H9 (cell line): ENCODE measurements around the gene UBE2Z. TPM values are rescaled to one million over a fixed set of nuclear protein-coding genes. Genes with fewer than 3 reads are reported as not detected.

Experiments
- DNase-seq: peaks from one replicate; pipeline ENCODE4 v3.0.0-alpha.2; 2017
- H2AFZ ChIP-seq: one replicate; pipeline ENCODE4 v1.6.1; 2013; ENCODE audit warnings: mild to moderate bottlenecking, low read length, control low read depth, moderate library complexity
- H2AK5ac ChIP-seq: 2 replicates; pipeline ENCODE4 v1.6.1; 2013; ENCODE audit warnings: low read length, control low read depth, mixed read lengths; ENCODE audit not compliant: insufficient read length
- H2BK120ac ChIP-seq: one replicate; pipeline ENCODE4 v1.6.1; 2013; ENCODE audit warnings: low read depth, mild to moderate bottlenecking, low read length, control low read depth, inconsistent platforms; ENCODE audit not compliant: poor library complexity, severe bottlenecking
- H2BK12ac ChIP-seq: 2 replicates; pipeline ENCODE4 v1.6.1; 2013; ENCODE audit warnings: low read length, control low read depth, mixed read lengths, low read depth; ENCODE audit not compliant: insufficient read length
- H2BK15ac ChIP-seq: 2 replicates; pipeline ENCODE4 v1.6.1; 2013; ENCODE audit warnings: low read depth, low read length, control low read depth
- H2BK20ac ChIP-seq: one replicate; pipeline ENCODE4 v1.6.1; 2013; ENCODE audit warnings: low read depth, mild to moderate bottlenecking, low read length, control low read depth, inconsistent platforms; ENCODE audit not compliant: poor library complexity, severe bottlenecking
- H2BK5ac ChIP-seq: 2 replicates; pipeline ENCODE4 v1.6.1; 2013; ENCODE audit warnings: low read length, control low read depth, mixed read lengths; ENCODE audit not compliant: insufficient read length
- H3K14ac ChIP-seq: 2 replicates; pipeline ENCODE4 v1.6.1; 2013; ENCODE audit warnings: low read length, control low read depth; ENCODE audit not compliant: insufficient read depth
- H3K18ac ChIP-seq: 2 replicates; pipeline ENCODE4 v1.6.1; 2013; ENCODE audit warnings: low read depth, mild to moderate bottlenecking, mixed read lengths, low read length, control low read depth; ENCODE audit not compliant: insufficient read length
- H3K23ac ChIP-seq: 2 replicates; pipeline ENCODE4 v1.6.1; 2013; ENCODE audit warnings: low read length, control low read depth, mixed read lengths, low read depth; ENCODE audit not compliant: insufficient read length
- H3K23me2 ChIP-seq: 2 replicates; pipeline ENCODE4 v1.6.1; 2013; ENCODE audit warnings: low read depth, mild to moderate bottlenecking, mixed read lengths, low read length, control low read depth; ENCODE audit not compliant: insufficient read length, poor library complexity, severe bottlenecking
- H3K27ac ChIP-seq: 2 replicates; pipeline ENCODE4 v1.5.1; 2013; ENCODE audit warnings: low read length, control low read depth, mixed read lengths, low read depth; ENCODE audit not compliant: insufficient read length
- H3K27me3 ChIP-seq: 2 replicates; pipeline ENCODE4 v1.6.1; 2013; ENCODE audit warnings: low read length, control low read depth, inconsistent platforms; ENCODE audit not compliant: insufficient read depth
- H3K4ac ChIP-seq: 2 replicates; pipeline ENCODE4 v1.6.1; 2013; ENCODE audit warnings: low read depth, mild to moderate bottlenecking, control low read depth, inconsistent platforms, low read length, moderate library complexity
- H3K4me1 ChIP-seq: 2 replicates; pipeline ENCODE4 v1.6.1; 2013; ENCODE audit warnings: low read length, control low read depth, inconsistent platforms; ENCODE audit not compliant: insufficient read depth
- H3K4me2 ChIP-seq: 2 replicates; pipeline ENCODE4 v1.6.1; 2013; ENCODE audit warnings: low read length, control low read depth, mixed read lengths; ENCODE audit not compliant: insufficient read length, insufficient read depth
- H3K56ac ChIP-seq: 2 replicates; pipeline ENCODE4 v1.6.1; 2013; ENCODE audit warnings: low read depth, mild to moderate bottlenecking, mixed read lengths, low read length, control low read depth; ENCODE audit not compliant: insufficient read length
- H3K79me1 ChIP-seq: 2 replicates; pipeline ENCODE4 v1.6.1; 2013; ENCODE audit warnings: low read depth, mild to moderate bottlenecking, moderate library complexity, low read length, control low read depth, inconsistent platforms; ENCODE audit not compliant: insufficient read depth, poor library complexity, severe bottlenecking
- H3K79me2 ChIP-seq: 2 replicates; pipeline ENCODE4 v1.6.1; 2013; ENCODE audit warnings: low read length, control low read depth, inconsistent platforms; ENCODE audit not compliant: insufficient read depth
- H3K9ac ChIP-seq: 2 replicates; pipeline ENCODE4 v1.6.1; 2013; ENCODE audit warnings: low read length, control low read depth, mixed read lengths; ENCODE audit not compliant: insufficient read length; ENCODE audit errors: extremely low read depth
- H3K9me3 ChIP-seq: one replicate; pipeline ENCODE4 v1.6.1; 2013; ENCODE audit warnings: low read depth, low read length, inconsistent platforms; ENCODE audit not compliant: control insufficient read depth
- H3T11ph ChIP-seq: one replicate; pipeline ENCODE4 v1.6.1; 2013; ENCODE audit warnings: mild to moderate bottlenecking, low read length, control low read depth, inconsistent platforms
- H4K20me1 ChIP-seq: one replicate; pipeline ENCODE4 v1.6.1; 2013; ENCODE audit not compliant: control insufficient read depth, insufficient read length, insufficient read depth
- H4K5ac ChIP-seq: 2 replicates; pipeline ENCODE4 v1.6.1; 2013; ENCODE audit warnings: low read depth, mild to moderate bottlenecking, mixed read lengths, low read length, control low read depth; ENCODE audit not compliant: insufficient read length
- H4K8ac ChIP-seq: replicated peaks from 2 replicates; pipeline ENCODE4 v1.6.1; 2013; ENCODE audit warnings: low read length, control low read depth, mixed read lengths, low read depth; ENCODE audit not compliant: insufficient read length
- H4K91ac ChIP-seq: 2 replicates; pipeline ENCODE4 v1.6.1; 2013; ENCODE audit warnings: low read depth, mild to moderate bottlenecking, moderate library complexity, mixed read lengths, low read length, control low read depth; ENCODE audit not compliant: insufficient read length
- H3K27ac Mint-ChIP-seq, 3 experiments: 2 replicates in 2 of 3; 3 replicates in 1 of 3; pipeline ENCODE4 v1.8.0; 2020 to 2021; ENCODE audit warnings: mixed read lengths in 3 of 3, mild to moderate bottlenecking in 1 of 3, moderate library complexity in 1 of 3
- H3K27me3 Mint-ChIP-seq: 2 replicates; pipeline ENCODE4 v1.8.0; 2021; ENCODE audit warnings: low read depth, mild to moderate bottlenecking, moderate library complexity, mixed read lengths
- H3K36me3 Mint-ChIP-seq, 3 experiments: 2 replicates in 2 of 3; 3 replicates in 1 of 3; pipeline ENCODE4 v1.8.0; 2020 to 2021; ENCODE audit warnings: low read depth in 3 of 3, mixed read lengths in 3 of 3; ENCODE audit not compliant: insufficient read depth in 1 of 3
- H3K4me1 Mint-ChIP-seq, 2 experiments: 2 replicates each; pipeline ENCODE4 v1.8.0; 2020; ENCODE audit warnings: mixed read lengths in 2 of 2
- H3K4me3 Mint-ChIP-seq, 2 experiments: 2 replicates in 1 of 2; 3 replicates in 1 of 2; pipeline ENCODE4 v1.8.0; 2020 to 2021; ENCODE audit warnings: mild to moderate bottlenecking in 2 of 2, mixed read lengths in 2 of 2, moderate library complexity in 1 of 2
- H3K9me3 Mint-ChIP-seq, 2 experiments: 2 replicates in 1 of 2; 3 replicates in 1 of 2; pipeline ENCODE4 v1.8.0; 2020; ENCODE audit warnings: mild to moderate bottlenecking in 2 of 2, mixed read lengths in 2 of 2, moderate library complexity in 1 of 2
- CTCF ChIP-seq: fragments of 200-600 bp; sonication (generic); conservative IDR thresholded peaks from 3 replicates; pipeline ENCODE4 v1.8.0; 2021; ENCODE audit warnings: antibody characterized with exemption, mild to moderate bottlenecking
- WGBS: extraction: QIAGEN DNeasy Blood & Tissue Kit; methylation state at CpG from one replicate; pipeline ENCODE4 v1.1.7; 2013; ENCODE audit warnings: missing lambda C conversion rate, low lambda C conversion rate, mixed read lengths; ENCODE audit not compliant: insufficient read length; ENCODE audit errors: extremely low coverage; 5-methylcytosine and 5-hydroxymethylcytosine counted together
- total RNA-seq: library from RNA; stranded (reverse); gene quantifications from 2 replicates; pipeline ENCODE4 v1.2.1, GENCODE V29; 2021

The UBE2Z gene
- total RNA-seq, 1 experiment from 2014 or later: 80.0 TPM

- no peaks in the 10 kb centered on the region for H3K4me1 ChIP-seq
- H3K23me2 ChIP-seq: no peaks in the 10 kb centered on the region
- H3K4ac ChIP-seq: no peak overlapping the region
- no peak overlapping the region for H4K8ac ChIP-seq
- H2AFZ ChIP-seq: no peak overlapping the region
- no peaks in the 10 kb centered on the region for H4K20me1 ChIP-seq
- no peak overlapping the region for H2BK5ac ChIP-seq
- no peak overlapping the region for H2BK20ac ChIP-seq
- H3K79me1 ChIP-seq: no peaks in the 10 kb centered on the region
- H3T11ph ChIP-seq: no peak overlapping the region
- no peaks in the 10 kb centered on the region for H3K4me1 Mint-ChIP-seq
- no peak overlapping the region for H2BK12ac ChIP-seq
- WGBS: no CpG with 5 or more reads among the region's 3 CpGs
- TF ChIP-seq CTCF: no peak
- H3K4me3 Mint-ChIP-seq: no peak overlapping the region
- no peaks in the 10 kb centered on the region for H3K9me3 Mint-ChIP-seq
- H3K36me3 Mint-ChIP-seq: peaks cover 34 to 96% (median 77%) of the 10 kb centered on the region in 3 experiments
- no peak overlapping the region for H2AK5ac ChIP-seq
- H3K14ac ChIP-seq: no peak overlapping the region
- no peak overlapping the region for H3K4me2 ChIP-seq
- H3K27ac ChIP-seq: no peak overlapping the region
- no peak overlapping the region for H3K18ac ChIP-seq
- no peaks in the 10 kb centered on the region for H3K27me3 ChIP-seq
- H2BK120ac ChIP-seq: no peak overlapping the region
- H3K27ac Mint-ChIP-seq: no peak overlapping the region
- no peak overlapping the region for H3K9ac ChIP-seq
- H3K9me3 ChIP-seq: no peaks in the 10 kb centered on the region
- H3K23ac ChIP-seq: no peak overlapping the region
- DNase-seq: no peak
- no peaks in the 10 kb centered on the region for H3K27me3 Mint-ChIP-seq
- H4K5ac ChIP-seq: no peak overlapping the region
- no peak overlapping the region for H3K56ac ChIP-seq
- no peak overlapping the region for H2BK15ac ChIP-seq
- no peak overlapping the region for H4K91ac ChIP-seq
- no peaks in the 10 kb centered on the region for H3K79me2 ChIP-seq
Observed at GRCh38 chr17:48925991-48926342, 17.8 kb downstream of the UBE2Z start.
